Jurkat, Clone E6-1 (cell line): ENCODE measurements around the gene DISC1.
"Not testable (repeated sequence)": the region's sequence is repeated elsewhere in the genome, so short reads cannot be mapped to it uniquely, and the experiment has no call there.

Experiments
- DNase-seq: peaks from one replicate; pipeline ENCODE4 v3.0.0-alpha.2; 2011; ENCODE audit warnings: low read depth, low spot score
- H3K4me3 ChIP-seq: 2 replicates; pipeline ENCODE4 v1.5.1; 2011; ENCODE audit warnings: mild to moderate bottlenecking, low read length, control low read depth, moderate library complexity

Gene DISC1

GRCh38 chr1:231603598-231604275, 22.9 kb upstream of the DISC1 start:
- H3K4me3 ChIP-seq = peak overlapping the region; percentile 65
- peak; percentile 71 for DNase-seq

GRCh38 chr1:231604276-231604621, 22.3 kb upstream of the DISC1 start:
- peak overlapping the region; percentile 65; the same call in 1 of the 2 replicates for H3K4me3 ChIP-seq
- DNase-seq = no peak

GRCh38 chr1:231605149-231606100, 21.2 kb upstream of the DISC1 start:
- no peak for DNase-seq
- H3K4me3 ChIP-seq = no peak overlapping the region

GRCh38 chr1:231606712-231607111, 19.9 kb upstream of the DISC1 start:
- no peak overlapping the region for H3K4me3 ChIP-seq
- DNase-seq = no peak

GRCh38 chr1:231610388-231610787, 16.2 kb upstream of the DISC1 start:
- no peak overlapping the region for H3K4me3 ChIP-seq

GRCh38 chr1:231611111-231611510, 15.5 kb upstream of the DISC1 start:
- peak; percentile 42 for DNase-seq
- H3K4me3 ChIP-seq = no peak overlapping the region

More at GRCh38 chr1:231610388-231610787, 16.2 kb upstream of the DISC1 start:
- DNase-seq = no peak

- no peak overlapping the region for H3K4me3 ChIP-seq
- DNase-seq = no peak
Measured at GRCh38 chr1:231611851-231612250, 14.7 kb upstream of the DISC1 start.

GRCh38 chr1:231612393-231613089, 14.0 kb upstream of the DISC1 start:
- peak; percentile 88 for DNase-seq
- H3K4me3 ChIP-seq = peak overlapping the region; percentile 34

- H3K4me3 ChIP-seq = peak overlapping the region; percentile 34
- no peak for DNase-seq
Measured at GRCh38 chr1:231613419-231614349, 12.9 kb upstream of the DISC1 start.

GRCh38 chr1:231616667-231617066, 9.9 kb upstream of the DISC1 start:
- H3K4me3 ChIP-seq = no peak overlapping the region
- DNase-seq = no peak

GRCh38 chr1:231618609-231619256, 7.9 kb upstream of the DISC1 start:
- H3K4me3 ChIP-seq = no peak overlapping the region
- no peak for DNase-seq

GRCh38 chr1:231619257-231619634, 7.3 kb upstream of the DISC1 start:
- DNase-seq = no peak
- H3K4me3 ChIP-seq = no peak overlapping the region

GRCh38 chr1:231625042-231625441, 1.5 kb upstream of the DISC1 start:
- not testable (repeated sequence) for H3K4me3 ChIP-seq, DNase-seq

- DNase-seq = no peak
- peak overlapping the region; percentile 80 for H3K4me3 ChIP-seq
Measured at GRCh38 chr1:231625975-231626534, 535 bp upstream of the DISC1 start.

GRCh38 chr1:231626951-231627614, 493 bp downstream of the DISC1 start:
- H3K4me3 ChIP-seq = peak overlapping the region; percentile 80
- DNase-seq = no peak

- DNase-seq = no peak
- H3K4me3 ChIP-seq = no peak overlapping the region
Measured at GRCh38 chr1:231628207-231628876, 1.8 kb downstream of the DISC1 start.

- H3K4me3 ChIP-seq = no peak overlapping the region
- no peak for DNase-seq
Measured at GRCh38 chr1:231629132-231629531, 2.5 kb downstream of the DISC1 start.
